ACC112 (cell line): Measurements from ENCODE around the gene VRK3.

ENCODE experiments used
- H2AFZ ChIP-seq: fragments of 200-600 bp; sonication (generic); one replicate; pipeline ENCODE4 v1.6.0; 2017; ENCODE audit warnings: antibody characterized with exemption, low read length; ENCODE audit not compliant: unreplicated experiment
- H3K27ac ChIP-seq: fragments of 200-600 bp; sonication (generic); 2 replicates; pipeline ENCODE4 v1.5.1; 2014; ENCODE audit warnings: low read depth, mild to moderate bottlenecking, antibody characterized with exemption, low read length, moderate library complexity
- H3K27me3 ChIP-seq: fragments of 200-600 bp; sonication (generic); 2 replicates; pipeline ENCODE4 v1.6.1; 2014; ENCODE audit warnings: mild to moderate bottlenecking, antibody characterized with exemption, low read length, moderate library complexity, mixed read lengths; ENCODE audit not compliant: insufficient read depth
- H3K36me3 ChIP-seq: fragments of 200-600 bp; sonication (generic); 2 replicates; pipeline ENCODE4 v1.6.1; 2016; ENCODE audit warnings: mild to moderate bottlenecking, antibody characterized with exemption, low read length, moderate library complexity, mixed read lengths; ENCODE audit not compliant: insufficient read depth
- H3K4me1 ChIP-seq: fragments of 200-600 bp; sonication (generic); one replicate; pipeline ENCODE4 v1.6.1; 2016; ENCODE audit warnings: low read length, mixed read lengths; ENCODE audit not compliant: insufficient read depth, unreplicated experiment, control insufficient read depth
- H3K4me3 ChIP-seq: fragments of 200-600 bp; sonication (generic); 2 replicates; pipeline ENCODE4 v1.5.1; 2014; ENCODE audit warnings: mild to moderate bottlenecking, low read depth, low read length
- H3K79me2 ChIP-seq: fragments of 200-600 bp; sonication (generic); one replicate; pipeline ENCODE4 v1.6.0; 2016; ENCODE audit warnings: low read length; ENCODE audit not compliant: control insufficient read depth, unreplicated experiment, insufficient read depth

VRK3 gene

GRCh38 chr19:49988433-49988832 is 36.7 kb downstream of the VRK3 start:
- Histone ChIP-seq H2AFZ (no peak overlapping the region), H3K36me3 (0 out of 2 replicates have a peak, but pooled peaks cover 5% of the 10 kb centered on the region), H3K27ac (no peak overlapping the region), H3K4me3 (no peak overlapping the region), H3K27me3 (no peaks in the 10 kb centered on the region), H3K4me1 (no peaks in the 10 kb centered on the region), H3K79me2 (no peaks in the 10 kb centered on the region)

GRCh38 chr19:49988007-49988406 is 37.2 kb downstream of the VRK3 start:
- no peaks in the 10 kb centered on the region for H3K4me1 ChIP-seq
- no peak overlapping the region for H2AFZ ChIP-seq
- no peaks in the 10 kb centered on the region for H3K27me3 ChIP-seq
- 0 out of 2 replicates have a peak, but pooled peaks cover 4% of the 10 kb centered on the region for H3K36me3 ChIP-seq
- no peak overlapping the region for H3K4me3 ChIP-seq
- no peaks in the 10 kb centered on the region for H3K79me2 ChIP-seq
- no peak overlapping the region for H3K27ac ChIP-seq

- Histone ChIP-seq H3K4me1 (no peaks in the 10 kb centered on the region), H3K27me3 (no peaks in the 10 kb centered on the region), H3K36me3 (no peaks in the 10 kb centered on the region), H2AFZ (no peak overlapping the region), H3K27ac (no peak overlapping the region), H3K4me3 (no peak overlapping the region), H3K79me2 (no peaks in the 10 kb centered on the region)
These were observed 37.9 kb downstream of the VRK3 start for GRCh38 chr19:49987159-49987698.

- Histone ChIP-seq H3K27me3 (no peaks in the 10 kb centered on the region), H3K4me3 (no peak overlapping the region), H3K36me3 (no peaks in the 10 kb centered on the region), H3K4me1 (no peaks in the 10 kb centered on the region), H3K79me2 (no peaks in the 10 kb centered on the region), H3K27ac (no peak overlapping the region), H2AFZ (no peak overlapping the region)
These were observed 38.8 kb downstream of the VRK3 start for GRCh38 chr19:49986354-49986753.

DNA sequence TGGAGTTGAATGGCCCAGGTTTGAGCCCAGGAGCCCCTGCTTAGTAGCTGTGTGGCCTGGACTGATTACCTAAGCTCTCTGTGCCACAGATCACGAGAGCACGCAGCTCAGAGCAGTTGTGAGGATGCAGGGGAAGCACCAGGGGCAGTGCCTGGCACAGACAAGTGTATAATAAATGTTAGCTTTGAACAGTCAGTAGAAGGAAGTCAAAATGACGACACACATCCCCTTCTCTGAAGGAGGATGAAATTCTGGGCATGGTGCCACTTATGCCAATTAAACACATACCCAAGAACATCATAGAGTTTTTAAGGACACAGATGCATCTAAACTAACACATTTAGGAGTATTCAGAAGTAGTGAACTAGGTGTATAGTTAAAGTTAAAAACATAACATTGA is 39.3 kb downstream of the VRK3 start:
- no peaks in the 10 kb centered on the region for H3K36me3 ChIP-seq

GRCh38 chr19:49984491-49984890 is 40.7 kb downstream of the VRK3 start:
- no peaks in the 10 kb centered on the region for H3K4me1 ChIP-seq

More for the DNA sequence above, 39.3 kb downstream of the VRK3 start:
- Histone ChIP-seq H3K27me3 (no peaks in the 10 kb centered on the region), H2AFZ (no peak overlapping the region), H3K4me1 (no peaks in the 10 kb centered on the region), H3K27ac (no peak overlapping the region), H3K4me3 (no peak overlapping the region), H3K79me2 (no peaks in the 10 kb centered on the region)

DNA sequence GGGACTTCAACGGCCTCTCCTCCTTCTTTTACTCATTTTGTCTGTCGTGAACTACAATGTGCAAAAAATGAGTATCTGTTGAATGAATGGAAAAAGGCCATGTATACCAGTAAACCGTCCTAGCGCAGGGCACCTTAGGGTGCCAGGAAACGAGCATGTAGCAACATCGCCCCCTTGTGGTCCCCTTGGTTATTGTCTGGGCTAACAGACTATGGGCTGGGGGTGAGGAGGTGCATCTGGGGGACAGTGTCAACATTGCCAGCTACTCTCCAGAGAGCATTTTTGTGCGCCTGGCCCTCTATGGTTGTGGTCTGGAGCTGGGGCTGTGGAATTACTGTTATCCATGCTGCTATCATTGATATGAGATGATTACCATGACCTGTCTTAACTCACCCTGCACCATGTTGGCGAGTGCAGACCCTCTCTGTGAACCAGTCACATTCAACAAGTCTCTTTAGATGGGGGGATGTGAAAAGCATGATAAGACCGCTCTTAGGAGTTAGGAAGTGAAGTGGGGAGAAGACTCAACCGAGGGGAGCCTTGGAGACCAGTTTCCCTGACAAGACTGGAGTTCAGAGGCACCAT is 41.4 kb downstream of the VRK3 start:
- Histone ChIP-seq H3K27ac (no peak overlapping the region), H3K4me3 (no peak overlapping the region), H3K27me3 (no peaks in the 10 kb centered on the region), H2AFZ (no peak overlapping the region), H3K4me1 (no peaks in the 10 kb centered on the region), H3K79me2 (no peaks in the 10 kb centered on the region), H3K36me3 (no peaks in the 10 kb centered on the region)

More at GRCh38 chr19:49984491-49984890, 40.7 kb downstream of the VRK3 start:
- H3K4me3 ChIP-seq = no peak overlapping the region
- no peaks in the 10 kb centered on the region for H3K36me3 ChIP-seq
- H3K79me2 ChIP-seq = no peaks in the 10 kb centered on the region
- H2AFZ ChIP-seq = no peak overlapping the region
- no peaks in the 10 kb centered on the region for H3K27me3 ChIP-seq
- no peak overlapping the region for H3K27ac ChIP-seq

GRCh38 chr19:49981603-49982593 is 43.3 kb downstream of the VRK3 start:
- H3K4me3 ChIP-seq = no peak overlapping the region
- no peak overlapping the region for H3K27ac ChIP-seq
- H3K36me3 ChIP-seq = no peaks in the 10 kb centered on the region
- no peaks in the 10 kb centered on the region for H3K27me3 ChIP-seq
- no peak overlapping the region for H2AFZ ChIP-seq
- no peaks in the 10 kb centered on the region for H3K79me2 ChIP-seq
- no peaks in the 10 kb centered on the region for H3K4me1 ChIP-seq

DNA sequence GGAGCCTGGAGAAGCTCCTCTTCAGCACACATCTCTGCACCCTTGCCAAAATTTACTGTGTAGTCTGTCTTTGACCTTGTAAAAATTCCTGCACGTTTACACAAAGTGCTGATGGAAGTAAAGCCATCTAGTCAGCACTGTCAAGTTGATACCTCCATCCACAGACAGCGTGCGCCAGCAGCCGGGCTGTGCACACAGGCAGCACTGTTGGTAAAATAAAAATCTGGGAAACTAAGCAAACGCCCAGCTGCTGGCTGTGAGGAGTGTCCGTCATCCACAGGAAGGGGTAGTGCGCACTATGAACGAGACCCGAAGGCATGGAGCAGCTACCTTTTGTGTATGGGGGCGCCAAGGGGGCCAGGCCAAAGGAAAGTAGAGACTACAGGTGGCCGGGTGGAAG is 46.8 kb downstream of the VRK3 start:
- H3K36me3 ChIP-seq = no peaks in the 10 kb centered on the region
- no peak overlapping the region for H3K4me3 ChIP-seq
- no peaks in the 10 kb centered on the region for H3K4me1 ChIP-seq
- no peak overlapping the region for H3K27ac ChIP-seq
- H3K79me2 ChIP-seq = no peaks in the 10 kb centered on the region
- no peaks in the 10 kb centered on the region for H3K27me3 ChIP-seq
- no peak overlapping the region for H2AFZ ChIP-seq

- Histone ChIP-seq H3K36me3 (no peaks in the 10 kb centered on the region), H3K27ac (no peak overlapping the region), H3K4me3 (no peak overlapping the region), H3K27me3 (no peaks in the 10 kb centered on the region), H2AFZ (no peak overlapping the region), H3K79me2 (no peaks in the 10 kb centered on the region), H3K4me1 (no peaks in the 10 kb centered on the region)
These were observed 47.3 kb downstream of the VRK3 start for GRCh38 chr19:49977881-49978280.
